Testis (tissue), 2 donors: ENCODE results near the gene DAPK3.

Experiments used
- POLR2A ChIP-seq: fragments of 450-650 bp; IDR thresholded peaks from one replicate; pipeline ENCODE4 v1.6.1; 2017; ENCODE audit warnings: antibody characterized with exemption, mild to moderate bottlenecking, moderate library complexity
- TF ChIP-seq, protein P1 (sequence below), 3 experiments: fragments of 450-650 bp in 2 of 3; fragments of 200-600 bp in 1 of 3; sonication (generic) in 1 of 3; IDR thresholded peaks; one replicate each; pipeline ENCODE4 v1.5.1; 2016 to 2019; ENCODE audit warnings: antibody characterized with exemption in 3 of 3, mild to moderate bottlenecking in 2 of 3, moderate library complexity in 1 of 3

DNA sequence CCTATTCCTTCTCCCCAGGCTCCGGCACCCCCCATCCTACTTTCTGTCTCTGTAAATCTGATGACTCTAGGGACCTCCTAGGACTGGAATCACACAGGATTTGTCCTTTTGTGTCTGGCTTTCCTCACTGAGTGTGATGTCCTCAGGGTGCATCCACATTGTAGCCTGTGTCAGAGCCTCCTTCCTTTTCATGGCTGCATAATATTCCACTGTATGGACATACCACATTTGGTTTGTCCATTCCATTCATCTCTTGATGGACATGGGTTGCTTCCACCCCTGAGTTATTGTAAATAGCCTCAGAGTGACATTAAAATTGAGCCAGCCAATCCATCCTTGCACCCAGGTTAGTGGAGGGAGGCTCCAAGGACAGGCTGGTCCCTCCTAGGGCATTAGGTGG, 60.8 kb downstream of the DAPK3 start:
- TF ChIP-seq, protein P1, sequence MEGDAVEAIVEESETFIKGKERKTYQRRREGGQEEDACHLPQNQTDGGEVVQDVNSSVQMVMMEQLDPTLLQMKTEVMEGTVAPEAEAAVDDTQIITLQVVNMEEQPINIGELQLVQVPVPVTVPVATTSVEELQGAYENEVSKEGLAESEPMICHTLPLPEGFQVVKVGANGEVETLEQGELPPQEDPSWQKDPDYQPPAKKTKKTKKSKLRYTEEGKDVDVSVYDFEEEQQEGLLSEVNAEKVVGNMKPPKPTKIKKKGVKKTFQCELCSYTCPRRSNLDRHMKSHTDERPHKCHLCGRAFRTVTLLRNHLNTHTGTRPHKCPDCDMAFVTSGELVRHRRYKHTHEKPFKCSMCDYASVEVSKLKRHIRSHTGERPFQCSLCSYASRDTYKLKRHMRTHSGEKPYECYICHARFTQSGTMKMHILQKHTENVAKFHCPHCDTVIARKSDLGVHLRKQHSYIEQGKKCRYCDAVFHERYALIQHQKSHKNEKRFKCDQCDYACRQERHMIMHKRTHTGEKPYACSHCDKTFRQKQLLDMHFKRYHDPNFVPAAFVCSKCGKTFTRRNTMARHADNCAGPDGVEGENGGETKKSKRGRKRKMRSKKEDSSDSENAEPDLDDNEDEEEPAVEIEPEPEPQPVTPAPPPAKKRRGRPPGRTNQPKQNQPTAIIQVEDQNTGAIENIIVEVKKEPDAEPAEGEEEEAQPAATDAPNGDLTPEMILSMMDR (IDR thresholded peaks at IDR 0.05) = no peak
- TF ChIP-seq POLR2A = no peak
